NCI-H510A (cell line): Measurements from ENCODE around the gene STAB1.

Experiments
- DNase-seq: peaks from one replicate; lab custom pipeline; 2025; lab: John Stamatoyannopoulos, UW

Gene STAB1

GRCh38 chr3:52563984-52564383 is 68.8 kb downstream of the STAB1 start:
- DNase-seq: no peak

GRCh38 chr3:52568069-52568468 is 72.9 kb downstream of the STAB1 start:
- DNase-seq: no peak

GRCh38 chr3:52570076-52570475 is 74.9 kb downstream of the STAB1 start:
- DNase-seq: no peak

- no peak for DNase-seq
These were observed 77.1 kb downstream of the STAB1 start for GRCh38 chr3:52572221-52572620.
